Measurements from ENCODE around the gene PRM2.

PRM2 gene

GRCh38 chr16:11225677-11226549 lies 50.4 kb downstream of the PRM2 start:
- no peak for DNase-seq
